GM12878 (cell line): ENCODE data around the gene DST. TPM values are rescaled to one million over a fixed set of nuclear protein-coding genes. Genes with fewer than 3 reads are reported as not detected.

ENCODE experiments used
- ATAC-seq: fragments of 200-7000 bp; cut with Tn5 transposase; 3 replicates; pipeline ENCODE4 v1.9.1; 2020; ENCODE audit warnings: mild to moderate bottlenecking, moderate library complexity
- BruUV-seq: library from RNA; stranded (reverse); fragments of 400-500 nt; replicated peaks from 2 replicates; lab custom pipeline; 2021; lab: Mats Ljungman, UMichigan
- CTCF ChIA-PET: fragments of 300-600 bp; sonication (Branson Sonifier 250); formaldehyde crosslinking; extraction: SDS; loops from one replicate; lab custom pipeline; 2021; ENCODE audit warnings: inconsistent platforms; lab: Yijun Ruan, JAX
- POLR2A ChIA-PET: fragments of 350-600 bp; formaldehyde crosslinking; extraction: SDS; loops from one replicate; lab custom pipeline; 2021; ENCODE audit warnings: inconsistent platforms; lab: Charles Lee
- RAD21 ChIA-PET: fragments of 300-600 bp; sonication (Branson Sonifier 250); formaldehyde crosslinking; loops from one replicate; lab custom pipeline; 2023; ENCODE audit warnings: antibody characterized with exemption; ENCODE audit not compliant: unreplicated experiment; lab: Charles Lee
- SMC1A ChIA-PET: fragments of 300-600 bp; sonication (Branson Sonifier 250); formaldehyde crosslinking; loops from one replicate; lab custom pipeline; 2023; ENCODE audit not compliant: unreplicated experiment, uncharacterized antibody; lab: Charles Lee
- DNase-seq: peaks from one replicate; pipeline ENCODE4 v3.0.0-alpha.2; 2011; ENCODE audit warnings: low read depth, low spot score
- FAIRE-seq: peaks from 3 replicates; lab custom pipeline; 2011; peaks lifted over from hg19 to GRCh38; lab: Jason Lieb, UNC
- H2AFZ ChIP-seq: 2 replicates; pipeline ENCODE4 v1.6.0; 2011; ENCODE audit warnings: low read depth, low read length, control low read depth; ENCODE audit not compliant: control insufficient read depth
- H3K27ac ChIP-seq: 2 replicates; pipeline ENCODE4 v1.5.1; 2011; ENCODE audit warnings: control low read depth; ENCODE audit not compliant: control insufficient read depth, insufficient read depth
- H3K27me3 ChIP-seq, 2 experiments: replicated peaks in 1 of 2; 2 replicates each; pipeline versions ENCODE4 v1.6.0 to v1.6.1; 2011; ENCODE audit warnings: low read length in 1 of 2; ENCODE audit not compliant: control insufficient read depth in 2 of 2, insufficient read depth in 2 of 2
- H3K36me3 ChIP-seq, 2 experiments: 2 replicates each; pipeline ENCODE4 v1.5.1; 2011; ENCODE audit warnings: low read length in 1 of 2; ENCODE audit not compliant: control insufficient read depth in 2 of 2, insufficient read depth in 2 of 2
- H3K4me1 ChIP-seq: 2 replicates; pipeline ENCODE4 v1.6.1; 2011; ENCODE audit warnings: mild to moderate bottlenecking, low read length, moderate library complexity, mixed read lengths; ENCODE audit not compliant: control insufficient read depth, insufficient read depth
- H3K4me2 ChIP-seq: 2 replicates; pipeline ENCODE4 v1.6.0; 2011; ENCODE audit warnings: control low read depth; ENCODE audit not compliant: control insufficient read depth, insufficient read depth
- H3K4me3 ChIP-seq: fragments of 200-600 bp; sonication (generic); 2 replicates; pipeline ENCODE4 v1.5.1; 2016
- H3K79me2 ChIP-seq: 2 replicates; pipeline ENCODE4 v1.6.0; 2011; ENCODE audit warnings: low read length; ENCODE audit not compliant: control insufficient read depth, insufficient read depth
- H3K9ac ChIP-seq: 2 replicates; pipeline ENCODE4 v1.8.0; 2011; ENCODE audit warnings: low read length, control low read depth, mixed read lengths; ENCODE audit not compliant: control insufficient read depth, insufficient read depth
- H3K9me3 ChIP-seq: replicated peaks from 3 replicates; pipeline ENCODE4 v1.5.1; 2011; ENCODE audit warnings: mild to moderate bottlenecking, low read length; ENCODE audit not compliant: control insufficient read depth, insufficient read depth
- H4K20me1 ChIP-seq: 2 replicates; pipeline ENCODE4 v1.6.0; 2011; ENCODE audit not compliant: control insufficient read depth, insufficient read depth
- ATF7 ChIP-seq: fragments of 450-650 bp; IDR thresholded peaks from 2 replicates; pipeline ENCODE4 v1.6.1; 2016; ENCODE audit warnings: low read depth, mild to moderate bottlenecking
- EED ChIP-seq: sonication (generic); IDR thresholded peaks from 2 replicates; pipeline ENCODE4 v1.6.1; 2016; ENCODE audit warnings: antibody characterized with exemption, low read depth
- EGR1 ChIP-seq, 2 experiments: IDR thresholded peaks; 1 replicate in 1 of 2; 2 replicates in 1 of 2; pipeline ENCODE4 v1.6.1; 2011 to 2012; ENCODE audit warnings: low read depth in 2 of 2, low read length in 2 of 2, borderline replicate concordance in 1 of 2, mild to moderate bottlenecking in 1 of 2, moderate library complexity in 1 of 2
- HDAC6 ChIP-seq: fragments of 200-600 bp; sonication (generic); IDR thresholded peaks from one replicate; pipeline ENCODE4 v1.8.0; 2017; ENCODE audit warnings: antibody characterized with exemption; ENCODE audit not compliant: unreplicated experiment
- JUND ChIP-seq: IDR thresholded peaks from 2 replicates; pipeline ENCODE4 v1.6.1; 2012; ENCODE audit warnings: low read depth, mild to moderate bottlenecking, low read length, improper control_type of control experiment, moderate library complexity
- RFX5 ChIP-seq: IDR thresholded peaks from 2 replicates; pipeline ENCODE4 v1.6.1; 2011; ENCODE audit warnings: low read depth, low read length, improper control_type of control experiment
- SIN3A ChIP-seq: IDR thresholded peaks from 2 replicates; pipeline ENCODE4 v1.6.1; 2012; ENCODE audit warnings: low read depth, low read length, improper control_type of control experiment
- SMC3 ChIP-seq: IDR thresholded peaks from 2 replicates; pipeline ENCODE4 v1.6.1; 2011; ENCODE audit warnings: low read length, improper control_type of control experiment, borderline replicate concordance
- SP1 ChIP-seq: IDR thresholded peaks from one replicate; pipeline ENCODE4 v1.6.1; 2011; ENCODE audit warnings: low read depth, low read length
- STAT1 ChIP-seq: fragments of 450-650 bp; conservative IDR thresholded peaks from 2 replicates; pipeline ENCODE4 v1.6.1; 2014; ENCODE audit warnings: antibody characterized with exemption, mild to moderate bottlenecking
- TCF12 ChIP-seq: IDR thresholded peaks from 2 replicates; pipeline ENCODE4 v1.6.1; 2011; ENCODE audit warnings: low read depth, mild to moderate bottlenecking, low read length
- YY1 ChIP-seq: IDR thresholded peaks from 2 replicates; pipeline ENCODE4 v1.6.1; 2011; ENCODE audit warnings: low read depth, mild to moderate bottlenecking, low read length
- ZSCAN29 ChIP-seq: fragments of 450-650 bp; IDR thresholded peaks from 2 replicates; pipeline ENCODE4 v1.6.1; 2017; ENCODE audit warnings: mild to moderate bottlenecking, moderate library complexity
- ZZZ3 ChIP-seq: IDR thresholded peaks from 2 replicates; pipeline ENCODE4 v1.6.1; 2011; ENCODE audit warnings: low read depth; ENCODE audit not compliant: control insufficient read depth, insufficient read length
- WGBS: methylation state at CpG from one replicate; pipeline ENCODE4 v1.1.6; 2016; ENCODE audit warnings: low lambda C conversion rate; ENCODE audit not compliant: insufficient replicate concordance, insufficient coverage; ENCODE audit errors: missing lambda C conversion rate; 5-methylcytosine and 5-hydroxymethylcytosine counted together
- in situ Hi-C: fragments of 300-500 bp; cut with MboI; formaldehyde crosslinking; loops from 9 replicates; pipeline ENCODE4 v1.14.3; 2018; ENCODE audit warnings: mixed read lengths
- intact Hi-C: fragments of 100-400 bp; cut with micrococcal nuclease; formaldehyde crosslinking; loops from one replicate; pipeline ENCODE4 v1.14.2; 2022; ENCODE audit not compliant: unreplicated experiment
- polyA plus RNA-seq, 11 experiments: library from polyadenylated mRNA; depleted of rRNA in 4 of 11; unstranded in 6 of 11; stranded (reverse) in 5 of 11; fragments of >200 nt; fragmentation: Nextera tagmentation in 4 of 11; fragmentation: Illumina TruSeq in 1 of 11; extraction: Ambion mirVana in 4 of 11; extraction: Trizol in 1 of 11; gene quantifications; 1 replicate in 1 of 11; 2 replicates in 10 of 11; pipeline versions ENCODE4 v1.2.1 to v1.2.3, GENCODE V29; 2011 to 2016; ENCODE audit warnings: inconsistent platforms in 2 of 11, missing spikeins in 2 of 11, low read depth in 1 of 11
- total RNA-seq, 4 experiments: library from RNA; depleted of rRNA in 3 of 4; stranded (reverse); fragments of >200 nt in 3 of 4; fragmentation: Illumina TruSeq in 1 of 4; extraction: Trizol in 1 of 4; gene quantifications; 2 replicates each; pipeline versions ENCODE4 v1.2.1 to v1.2.3, GENCODE V29; 2013 to 2021
- TF ChIP-seq, protein P1 (sequence below): fragments of 450-650 bp; IDR thresholded peaks from 2 replicates; pipeline ENCODE4 v1.6.1; 2017; ENCODE audit warnings: borderline replicate concordance
- TF ChIP-seq, protein P2 (sequence below): IDR thresholded peaks from 2 replicates; pipeline ENCODE4 v1.6.1; 2012; ENCODE audit warnings: low read depth, low read length, improper control_type of control experiment
- TF ChIP-seq, protein P3 (sequence below): fragments of 450-650 bp; formaldehyde crosslinking; IDR thresholded peaks from 2 replicates; pipeline ENCODE4 v1.5.0; 2022; ENCODE audit warnings: mild to moderate bottlenecking, missing genetic modification characterization
- TF ChIP-seq, protein P4 (sequence below): fragments of 450-650 bp; IDR thresholded peaks from 2 replicates; pipeline ENCODE4 v1.6.1; 2016; ENCODE audit warnings: mild to moderate bottlenecking

The DST gene
- total and polyA plus RNA-seq, 10 of the 15 experiments (the other 5 are each of a cell fraction or from before 2014, with no cell fraction given) = 32.1 to 156 (median 75.0) TPM

DNA sequence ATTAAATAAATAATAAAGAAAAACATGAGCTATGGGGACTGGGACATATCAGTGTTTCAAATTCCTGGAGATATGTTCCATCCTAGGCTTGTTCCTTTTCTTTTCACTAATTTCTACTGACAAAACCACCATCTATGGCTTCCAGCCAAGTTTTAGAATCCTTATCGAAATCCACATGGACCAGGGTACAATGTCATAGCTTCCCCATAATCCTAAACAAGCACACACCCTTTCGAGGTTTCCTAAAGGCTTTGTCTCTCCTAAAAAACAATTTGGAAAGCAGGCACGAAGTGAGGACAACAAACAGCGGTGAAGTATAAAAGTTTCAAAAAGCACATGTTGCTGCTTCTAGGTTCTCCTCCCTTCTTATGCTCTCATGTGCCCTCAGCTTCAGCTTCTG is 13.3 kb upstream of the DST start:
- no peak for DNase-seq
- intact Hi-C loops (no loop called here), in situ Hi-C loops (no loop called here)
- no peak overlapping the region for H3K4me3 ChIP-seq
- FAIRE-seq = no peak
- H3K4me1 ChIP-seq = peaks cover 17% of the 10 kb centered on the region
- H3K4me2 ChIP-seq = no peak overlapping the region
- POLR2A ChIA-PET = interaction anchor here (1.5 kb wide), 1 partner anchor 11 kb away, joined by 3 read pairs; no protein-coding TSS in a partner anchor
- BruUV-seq = no TSS peak
- H2AFZ ChIP-seq = no peak overlapping the region
- no peak for TF ChIP-seq YY1
- no peak for TF ChIP-seq ZZZ3
- TF ChIP-seq RFX5 = no peak
- TF ChIP-seq STAT1 = no peak
- no peak for TF ChIP-seq ZSCAN29
- TF ChIP-seq, protein P1, sequence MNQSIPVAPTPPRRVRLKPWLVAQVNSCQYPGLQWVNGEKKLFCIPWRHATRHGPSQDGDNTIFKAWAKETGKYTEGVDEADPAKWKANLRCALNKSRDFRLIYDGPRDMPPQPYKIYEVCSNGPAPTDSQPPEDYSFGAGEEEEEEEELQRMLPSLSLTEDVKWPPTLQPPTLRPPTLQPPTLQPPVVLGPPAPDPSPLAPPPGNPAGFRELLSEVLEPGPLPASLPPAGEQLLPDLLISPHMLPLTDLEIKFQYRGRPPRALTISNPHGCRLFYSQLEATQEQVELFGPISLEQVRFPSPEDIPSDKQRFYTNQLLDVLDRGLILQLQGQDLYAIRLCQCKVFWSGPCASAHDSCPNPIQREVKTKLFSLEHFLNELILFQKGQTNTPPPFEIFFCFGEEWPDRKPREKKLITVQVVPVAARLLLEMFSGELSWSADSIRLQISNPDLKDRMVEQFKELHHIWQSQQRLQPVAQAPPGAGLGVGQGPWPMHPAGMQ = no peak
- TF ChIP-seq, protein P2, sequence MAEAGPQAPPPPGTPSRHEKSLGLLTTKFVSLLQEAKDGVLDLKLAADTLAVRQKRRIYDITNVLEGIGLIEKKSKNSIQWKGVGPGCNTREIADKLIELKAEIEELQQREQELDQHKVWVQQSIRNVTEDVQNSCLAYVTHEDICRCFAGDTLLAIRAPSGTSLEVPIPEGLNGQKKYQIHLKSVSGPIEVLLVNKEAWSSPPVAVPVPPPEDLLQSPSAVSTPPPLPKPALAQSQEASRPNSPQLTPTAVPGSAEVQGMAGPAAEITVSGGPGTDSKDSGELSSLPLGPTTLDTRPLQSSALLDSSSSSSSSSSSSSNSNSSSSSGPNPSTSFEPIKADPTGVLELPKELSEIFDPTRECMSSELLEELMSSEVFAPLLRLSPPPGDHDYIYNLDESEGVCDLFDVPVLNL = no peak
- no peak for TF ChIP-seq SP1
- no peak for TF ChIP-seq SIN3A
- TF ChIP-seq EED = no peak
- TF ChIP-seq HDAC6 = no peak
- TF ChIP-seq JUND = no peak
- TF ChIP-seq, protein P3, sequence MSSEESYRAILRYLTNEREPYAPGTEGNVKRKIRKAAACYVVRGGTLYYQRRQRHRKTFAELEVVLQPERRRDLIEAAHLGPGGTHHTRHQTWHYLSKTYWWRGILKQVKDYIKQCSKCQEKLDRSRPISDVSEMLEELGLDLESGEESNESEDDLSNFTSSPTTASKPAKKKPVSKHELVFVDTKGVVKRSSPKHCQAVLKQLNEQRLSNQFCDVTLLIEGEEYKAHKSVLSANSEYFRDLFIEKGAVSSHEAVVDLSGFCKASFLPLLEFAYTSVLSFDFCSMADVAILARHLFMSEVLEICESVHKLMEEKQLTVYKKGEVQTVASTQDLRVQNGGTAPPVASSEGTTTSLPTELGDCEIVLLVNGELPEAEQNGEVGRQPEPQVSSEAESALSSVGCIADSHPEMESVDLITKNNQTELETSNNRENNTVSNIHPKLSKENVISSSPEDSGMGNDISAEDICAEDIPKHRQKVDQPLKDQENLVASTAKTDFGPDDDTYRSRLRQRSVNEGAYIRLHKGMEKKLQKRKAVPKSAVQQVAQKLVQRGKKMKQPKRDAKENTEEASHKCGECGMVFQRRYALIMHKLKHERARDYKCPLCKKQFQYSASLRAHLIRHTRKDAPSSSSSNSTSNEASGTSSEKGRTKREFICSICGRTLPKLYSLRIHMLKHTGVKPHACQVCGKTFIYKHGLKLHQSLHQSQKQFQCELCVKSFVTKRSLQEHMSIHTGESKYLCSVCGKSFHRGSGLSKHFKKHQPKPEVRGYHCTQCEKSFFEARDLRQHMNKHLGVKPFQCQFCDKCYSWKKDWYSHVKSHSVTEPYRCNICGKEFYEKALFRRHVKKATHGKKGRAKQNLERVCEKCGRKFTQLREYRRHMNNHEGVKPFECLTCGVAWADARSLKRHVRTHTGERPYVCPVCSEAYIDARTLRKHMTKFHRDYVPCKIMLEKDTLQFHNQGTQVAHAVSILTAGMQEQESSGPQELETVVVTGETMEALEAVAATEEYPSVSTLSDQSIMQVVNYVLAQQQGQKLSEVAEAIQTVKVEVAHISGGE = no peak
- no peak for TF ChIP-seq TCF12
- TF ChIP-seq ATF7 = no peak
- TF ChIP-seq, protein P4, sequence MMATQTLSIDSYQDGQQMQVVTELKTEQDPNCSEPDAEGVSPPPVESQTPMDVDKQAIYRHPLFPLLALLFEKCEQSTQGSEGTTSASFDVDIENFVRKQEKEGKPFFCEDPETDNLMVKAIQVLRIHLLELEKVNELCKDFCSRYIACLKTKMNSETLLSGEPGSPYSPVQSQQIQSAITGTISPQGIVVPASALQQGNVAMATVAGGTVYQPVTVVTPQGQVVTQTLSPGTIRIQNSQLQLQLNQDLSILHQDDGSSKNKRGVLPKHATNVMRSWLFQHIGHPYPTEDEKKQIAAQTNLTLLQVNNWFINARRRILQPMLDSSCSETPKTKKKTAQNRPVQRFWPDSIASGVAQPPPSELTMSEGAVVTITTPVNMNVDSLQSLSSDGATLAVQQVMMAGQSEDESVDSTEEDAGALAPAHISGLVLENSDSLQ = no peak
- no peak for TF ChIP-seq EGR1 (IDR thresholded peaks at IDR 0.05; ENCODE audit: borderline replicate concordance in 1 of 2, low read depth in 2 of 2, low read length in 2 of 2)
- TF ChIP-seq SMC3 = no peak
- no peak overlapping the region for H3K9ac ChIP-seq
- H3K27me3 ChIP-seq = no peaks in the 10 kb centered on the region
- CTCF ChIA-PET = interaction anchor here (1.0 to 1.9 kb wide), 4 partner anchors 12 to 195 kb away, joined by 3 to 9 read pairs (median 6); partner anchors contain the start of gene DST
- peaks cover 5% of the 10 kb centered on the region for H3K79me2 ChIP-seq
- no peaks in the 10 kb centered on the region for H4K20me1 ChIP-seq
- RAD21 ChIA-PET = no interaction called here
- peaks cover 0 to 6% of the 10 kb centered on the region in 2 experiments; a peak in 2 of 4 replicates for H3K36me3 ChIP-seq
- SMC1A ChIA-PET = no interaction called here
- WGBS = 55% methylated on average over 4 of the region's 4 CpGs
- no peak overlapping the region for H3K27ac ChIP-seq
- H3K9me3 ChIP-seq = no peaks in the 10 kb centered on the region
- no peak for ATAC-seq
